Keratinocyte (primary cell): ENCODE measurements around the gene RDX. TPM values are rescaled to one million over a fixed set of nuclear protein-coding genes. Genes with fewer than 3 reads are reported as not detected.

Source experiments
- DNase-seq: peaks from one replicate; pipeline ENCODE4 v3.0.0-alpha.2; 2011; ENCODE audit warnings: low read depth, missing footprints, low spot score
- FAIRE-seq: peaks from 2 replicates; lab custom pipeline; 2011; peaks lifted over from hg19 to GRCh38; lab: Jason Lieb, UNC
- H2AFZ ChIP-seq: 2 replicates; pipeline ENCODE4 v1.6.0; 2012; ENCODE audit warnings: low read length, control low read depth, inconsistent platforms; ENCODE audit not compliant: control insufficient read depth
- H3K27ac ChIP-seq: 2 replicates; pipeline ENCODE4 v1.5.1; 2011; ENCODE audit warnings: low read length; ENCODE audit not compliant: control insufficient read depth, insufficient read depth
- H3K27me3 ChIP-seq: 3 replicates; pipeline ENCODE4 v1.6.0; 2011; ENCODE audit warnings: low read length; ENCODE audit not compliant: control insufficient read depth, insufficient read depth; ENCODE audit errors: extremely low read depth
- H3K36me3 ChIP-seq, 2 experiments: 2 replicates in 1 of 2; 3 replicates in 1 of 2; pipeline ENCODE4 v1.5.1; 2011; ENCODE audit warnings: low read length in 2 of 2, mild to moderate bottlenecking in 1 of 2; ENCODE audit not compliant: control insufficient read depth in 2 of 2, insufficient read depth in 2 of 2; ENCODE audit errors: extremely low read depth in 1 of 2
- H3K4me1 ChIP-seq: 3 replicates; pipeline ENCODE4 v1.5.1; 2011; ENCODE audit warnings: low read length; ENCODE audit not compliant: control insufficient read depth, insufficient read depth; ENCODE audit errors: extremely low read depth
- H3K4me2 ChIP-seq: 3 replicates; pipeline ENCODE4 v1.6.0; 2011; ENCODE audit warnings: low read depth, low read length; ENCODE audit not compliant: control insufficient read depth, insufficient read depth; ENCODE audit errors: extremely low read depth
- H3K4me3 ChIP-seq, 3 experiments: fragments of 200-600 bp in 1 of 3; sonication (generic) in 1 of 3; 2 replicates in 2 of 3; 3 replicates in 1 of 3; pipeline ENCODE4 v1.5.1; 2011 to 2016; ENCODE audit warnings: low read length in 3 of 3, mild to moderate bottlenecking in 3 of 3, control low read depth in 2 of 3, inconsistent platforms in 1 of 3, low read depth in 1 of 3, mixed read lengths in 1 of 3, mixed run types in 1 of 3, moderate library complexity in 1 of 3; ENCODE audit not compliant: control insufficient read depth in 2 of 3, insufficient read depth in 2 of 3; ENCODE audit errors: extremely low read depth in 1 of 3
- H3K79me2 ChIP-seq: 2 replicates; pipeline ENCODE4 v1.6.0; 2012; ENCODE audit warnings: low read length; ENCODE audit not compliant: control insufficient read depth, insufficient read depth
- H3K9ac ChIP-seq: 3 replicates; pipeline ENCODE4 v1.6.0; 2011; ENCODE audit warnings: low read length; ENCODE audit not compliant: control insufficient read depth, insufficient read depth; ENCODE audit errors: extremely low read depth
- H3K9me1 ChIP-seq: 3 replicates; pipeline ENCODE4 v1.6.0; 2011; ENCODE audit warnings: low read length; ENCODE audit not compliant: control insufficient read depth, insufficient read depth; ENCODE audit errors: extremely low read depth
- H3K9me3 ChIP-seq: 2 replicates; pipeline ENCODE4 v1.5.1; 2012; ENCODE audit warnings: low read depth, low read length; ENCODE audit not compliant: control insufficient read depth
- H4K20me1 ChIP-seq: 3 replicates; pipeline ENCODE4 v1.6.0; 2011; ENCODE audit warnings: low read length; ENCODE audit not compliant: control insufficient read depth, insufficient read depth; ENCODE audit errors: extremely low read depth
- CTCF ChIP-seq, 3 experiments: IDR thresholded peaks in 1 of 3; conservative IDR thresholded peaks in 1 of 3; optimal IDR thresholded peaks in 1 of 3; 2 replicates in 2 of 3; 3 replicates in 1 of 3; pipeline versions ENCODE3 to v1.5.1; 2011; ENCODE audit warnings: low read length in 3 of 3, mild to moderate bottlenecking in 3 of 3, moderate library complexity in 2 of 3, control low read depth in 1 of 3, inconsistent platforms in 1 of 3; ENCODE audit not compliant: insufficient read depth in 2 of 3; ENCODE audit errors: extremely low read depth in 1 of 3
- EZH2 ChIP-seq: IDR thresholded peaks from one replicate; pipeline ENCODE4 v1.6.1; 2012; ENCODE audit warnings: inconsistent platforms, mild to moderate bottlenecking, low read length, moderate library complexity
- dilution Hi-C: fragments of 300-500 bp; cut with MboI; formaldehyde crosslinking; loops from one replicate; pipeline ENCODE4 v1.7.0; 2020; ENCODE audit warnings: low sequenced_read_pairs; ENCODE audit not compliant: extremely low pct_ligation_motif_present
- polyA plus RNA-seq, 5 experiments: library from polyadenylated mRNA; depleted of rRNA in 3 of 5; stranded (reverse) in 3 of 5; stranded (forward) in 1 of 5; unstranded in 1 of 5; fragments of >200 nt; gene quantifications; 1 replicate in 1 of 5; 2 replicates in 3 of 5; 3 replicates in 1 of 5; pipeline versions ENCODE4 v1.2.1 to v1.2.3, GENCODE V29; 2011 to 2012; ENCODE audit warnings: missing spikeins in 2 of 5, low read depth in 1 of 5, low replicate concordance in 1 of 5

Gene RDX
- polyA plus RNA-seq, 1 donor (not counting 4 experiments of a cell fraction or from before 2014, with no cell fraction given), result 85.4 TPM

DNA sequence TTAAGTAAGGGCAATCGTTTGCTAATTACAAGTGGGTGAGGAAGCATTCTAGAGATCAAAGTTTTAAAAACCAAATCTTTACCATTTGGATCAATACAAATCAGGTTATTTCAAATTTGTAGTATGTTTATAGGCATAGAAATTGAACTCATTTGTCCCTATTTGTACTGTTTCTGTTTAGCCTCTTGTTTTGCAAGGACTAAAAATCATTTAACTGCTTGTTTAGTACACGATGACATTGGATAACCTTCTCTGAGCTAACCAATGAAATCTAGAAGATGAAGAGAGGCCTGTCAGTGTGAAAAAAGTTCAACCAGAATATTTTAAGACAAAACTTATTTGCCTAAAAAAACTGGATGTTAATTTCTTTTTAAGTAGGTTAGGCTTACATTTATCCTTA, 163.3 kb downstream of the RDX start:
- Histone ChIP-seq H3K4me2 (no peak overlapping the region), H3K4me1 (peaks cover 24% of the 10 kb centered on the region), H4K20me1 (no peaks in the 10 kb centered on the region), H3K4me3 (no peak overlapping the region), H3K9ac (no peak overlapping the region), H3K27me3 (no peaks in the 10 kb centered on the region), H3K9me3 (no peaks in the 10 kb centered on the region), H3K36me3 (peaks cover 0 to 7% of the 10 kb centered on the region in 2 experiments), H3K27ac (no peak overlapping the region), H3K79me2 (peaks cover 26% of the 10 kb centered on the region), H3K9me1 (no peaks in the 10 kb centered on the region), H2AFZ (no peak overlapping the region)
- TF ChIP-seq EZH2 (no peak), CTCF (optimal IDR thresholded peaks at IDR 0.05 in 1 of 3, IDR thresholded peaks at IDR 0.05 in 1 of 3, conservative IDR thresholded peaks at IDR 0.05 in 1 of 3; ENCODE audit: extremely low read depth in 1 of 3, insufficient read depth in 2 of 3, low read length in 3 of 3) (no peak)
- dilution Hi-C loops, result no loop called here
- no peak for FAIRE-seq
- DNase-seq, result no peak

DNA sequence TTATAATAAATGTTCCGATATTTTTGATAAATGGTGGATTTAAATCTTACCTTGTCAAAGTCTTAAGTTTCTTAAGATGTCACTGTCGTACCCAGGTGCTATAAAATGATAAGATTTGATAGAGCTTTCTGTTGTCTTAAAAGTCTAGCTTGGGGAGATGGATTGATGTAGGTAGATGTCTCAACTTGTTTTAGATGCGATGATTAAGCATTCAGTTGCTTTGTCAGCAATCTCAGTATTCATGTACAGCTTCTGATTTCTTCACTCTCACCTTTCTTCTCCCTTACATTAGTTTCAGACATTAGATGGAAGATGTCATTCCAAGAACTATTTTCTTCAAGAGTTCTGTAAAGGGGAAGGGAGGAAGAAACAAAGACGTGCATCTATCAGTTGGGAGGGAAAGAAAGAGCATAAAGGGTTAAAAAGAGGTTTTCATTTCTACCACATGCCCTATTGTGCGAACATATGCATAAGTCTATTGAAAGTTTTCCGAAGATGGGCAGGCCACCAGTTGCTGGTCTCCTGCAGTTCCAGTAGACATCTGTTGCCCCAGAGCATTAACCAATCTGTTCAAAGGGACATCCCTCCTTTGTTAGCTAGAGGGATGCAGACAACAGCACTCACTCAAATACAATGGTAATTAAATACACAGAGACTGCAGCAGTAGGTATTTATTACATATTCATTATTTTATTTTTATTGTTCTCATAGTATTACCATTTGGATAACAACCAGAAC, 164.9 kb downstream of the RDX start:
- Histone ChIP-seq H3K9me1 (no peaks in the 10 kb centered on the region), H4K20me1 (no peaks in the 10 kb centered on the region), H3K27me3 (no peaks in the 10 kb centered on the region), H3K4me2 (peak overlapping the region; percentile 83), H3K36me3 (peaks cover 0 to under 1% of the 10 kb centered on the region in 2 experiments), H3K9ac (no peak overlapping the region), H2AFZ (no peak overlapping the region), H3K79me2 (peaks cover 32% of the 10 kb centered on the region), H3K4me3 (peak overlapping the region in 2 of 3 experiments; percentile 32 to 60), H3K9me3 (no peaks in the 10 kb centered on the region), H3K4me1 (peaks cover 28% of the 10 kb centered on the region), H3K27ac (peak overlapping the region; percentile 75)
- TF ChIP-seq CTCF (optimal IDR thresholded peaks at IDR 0.05 in 1 of 3, IDR thresholded peaks at IDR 0.05 in 1 of 3, conservative IDR thresholded peaks at IDR 0.05 in 1 of 3; ENCODE audit: extremely low read depth in 1 of 3, insufficient read depth in 2 of 3, low read length in 3 of 3) (no peak), EZH2 (no peak)
- peak; percentile 98 for FAIRE-seq
- dilution Hi-C loops, result no loop called here
- DNase-seq, result peak; percentile 35
